Measurements from ENCODE around the gene CADM1.

- no peak for TF ChIP-seq CTCF (IDR thresholded peaks at IDR 0.05)
- TF ChIP-seq POLR2A (IDR thresholded peaks at IDR 0.05): no peak
These were observed 50.3 kb downstream of the CADM1 start for GRCh38 chr11:115453693-115454490.
